NCI-H774 (cell line): Measurements from ENCODE around the gene RGCC.
"Not testable (repeated sequence)": the region's sequence is repeated elsewhere in the genome, so short reads cannot be mapped to it uniquely, and the experiment has no call there.

Experiments
- DNase-seq: peaks from one replicate; lab custom pipeline; 2025; lab: John Stamatoyannopoulos, UW

The RGCC gene

GRCh38 chr13:41490371-41491015, 33.1 kb downstream of the RGCC start:
- no peak for DNase-seq

- no peak for DNase-seq
Measured at GRCh38 chr13:41491436-41491835, 34.1 kb downstream of the RGCC start.

- no peak for DNase-seq
Measured at GRCh38 chr13:41492432-41493260, 35.3 kb downstream of the RGCC start.

- DNase-seq = no peak
Measured at GRCh38 chr13:41494202-41494601, 36.9 kb downstream of the RGCC start.

- no peak for DNase-seq
Measured at GRCh38 chr13:41495044-41495443, 37.7 kb downstream of the RGCC start.

- no peak for DNase-seq
Measured at GRCh38 chr13:41496420-41497234, 39.3 kb downstream of the RGCC start.

GRCh38 chr13:41497436-41497835, 40.1 kb downstream of the RGCC start:
- DNase-seq = no peak

GRCh38 chr13:41499452-41499851, 42.1 kb downstream of the RGCC start:
- no peak for DNase-seq

- DNase-seq = no peak
Measured at GRCh38 chr13:41500511-41500910, 43.2 kb downstream of the RGCC start.

- no peak for DNase-seq
Measured at GRCh38 chr13:41501281-41501680, 43.9 kb downstream of the RGCC start.

- DNase-seq = no peak
Measured at GRCh38 chr13:41502031-41502430, 44.7 kb downstream of the RGCC start.

GRCh38 chr13:41502673-41503072, 45.3 kb downstream of the RGCC start:
- DNase-seq = no peak

GRCh38 chr13:41503356-41503755, 46.0 kb downstream of the RGCC start:
- no peak for DNase-seq

GRCh38 chr13:41504657-41505056, 47.3 kb downstream of the RGCC start:
- not testable (repeated sequence) for DNase-seq

GRCh38 chr13:41505209-41505835, 48.0 kb downstream of the RGCC start:
- DNase-seq = no peak

- DNase-seq = no peak
Measured at GRCh38 chr13:41506312-41506711, 49.0 kb downstream of the RGCC start.

GRCh38 chr13:41509971-41510370, 52.6 kb downstream of the RGCC start:
- no peak for DNase-seq

GRCh38 chr13:41511827-41512226, 54.5 kb downstream of the RGCC start:
- DNase-seq = no peak

- DNase-seq = no peak
Measured at GRCh38 chr13:41512441-41512840, 55.1 kb downstream of the RGCC start.

GRCh38 chr13:41513600-41513999, 56.2 kb downstream of the RGCC start:
- DNase-seq = no peak

GRCh38 chr13:41514853-41515395, 57.6 kb downstream of the RGCC start:
- DNase-seq = no peak
